GM19240 (cell line): Measurements from ENCODE around the gene IDNK.

Experiments
- DNase-seq: peaks from one replicate; pipeline ENCODE4 v3.0.0; 2011; ENCODE audit warnings: low spot score; ENCODE audit not compliant: insufficient read length

Gene IDNK

GRCh38 chr9:83688921-83689320, 66.0 kb downstream of the IDNK start:
- no peak for DNase-seq

- no peak for DNase-seq
These were observed 68.5 kb downstream of the IDNK start for GRCh38 chr9:83691492-83691891.
